GM13976 (cell line): ENCODE data around the gene FBXW5.

Experiments used
- DNase-seq: peaks from one replicate; pipeline ENCODE4 v3.0.0; 2012; ENCODE audit warnings: low spot score
- CTCF ChIP-seq: IDR thresholded peaks from 2 replicates; pipeline ENCODE4 v1.5.1; 2012; ENCODE audit warnings: borderline replicate concordance, mild to moderate bottlenecking; ENCODE audit not compliant: insufficient read depth; ENCODE audit errors: extremely low read depth, missing control alignments, control extremely low read depth
- in situ Hi-C: fragments of 300-500 bp; cut with MboI; formaldehyde crosslinking; loops from one replicate; pipeline ENCODE4 v1.12.0; 2022; ENCODE audit warnings: low sequenced_read_pairs, mixed read lengths, inconsistent platforms; ENCODE audit not compliant: unreplicated experiment

Gene FBXW5

DNA sequence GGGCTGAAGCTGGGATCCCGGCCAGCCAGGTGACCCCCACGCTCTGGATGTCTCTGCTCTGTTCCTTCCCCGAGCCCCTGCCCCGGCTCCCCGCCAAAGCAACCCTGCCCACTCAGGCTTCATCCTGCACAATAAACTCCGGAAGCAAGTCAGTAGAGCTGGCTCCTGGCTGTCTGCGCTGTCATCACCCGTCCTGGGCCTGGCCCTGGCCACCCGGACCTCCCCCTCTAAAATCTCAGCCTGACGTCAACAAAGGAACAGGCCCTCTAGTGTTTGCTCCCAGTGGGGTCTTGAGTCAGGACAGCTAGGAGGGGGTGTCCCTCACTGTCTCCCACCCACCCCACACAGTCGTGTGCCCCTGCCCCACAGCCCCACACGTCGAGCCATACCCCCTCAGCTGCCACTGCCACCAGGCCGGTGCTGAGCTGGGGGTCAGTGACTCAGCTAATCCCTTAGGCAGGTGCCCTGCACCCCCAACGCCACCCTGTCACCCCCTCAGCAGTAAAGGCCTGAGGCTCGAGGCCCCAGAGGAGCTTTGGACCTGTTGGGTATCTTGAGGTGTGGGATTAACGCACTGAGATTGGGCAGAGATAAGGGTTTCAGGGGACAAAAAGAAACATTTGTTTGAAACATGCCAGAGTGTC, 37.2 kb upstream of the FBXW5 start:
- in situ Hi-C loops, result no loop called here
- DNase-seq, result no peak
- no peak for TF ChIP-seq CTCF

- no peak for DNase-seq
- no peak for TF ChIP-seq CTCF
- in situ Hi-C loops, result no loop called here
These were observed 36.3 kb upstream of the FBXW5 start for GRCh38 chr9:136980669-136981478.

DNA sequence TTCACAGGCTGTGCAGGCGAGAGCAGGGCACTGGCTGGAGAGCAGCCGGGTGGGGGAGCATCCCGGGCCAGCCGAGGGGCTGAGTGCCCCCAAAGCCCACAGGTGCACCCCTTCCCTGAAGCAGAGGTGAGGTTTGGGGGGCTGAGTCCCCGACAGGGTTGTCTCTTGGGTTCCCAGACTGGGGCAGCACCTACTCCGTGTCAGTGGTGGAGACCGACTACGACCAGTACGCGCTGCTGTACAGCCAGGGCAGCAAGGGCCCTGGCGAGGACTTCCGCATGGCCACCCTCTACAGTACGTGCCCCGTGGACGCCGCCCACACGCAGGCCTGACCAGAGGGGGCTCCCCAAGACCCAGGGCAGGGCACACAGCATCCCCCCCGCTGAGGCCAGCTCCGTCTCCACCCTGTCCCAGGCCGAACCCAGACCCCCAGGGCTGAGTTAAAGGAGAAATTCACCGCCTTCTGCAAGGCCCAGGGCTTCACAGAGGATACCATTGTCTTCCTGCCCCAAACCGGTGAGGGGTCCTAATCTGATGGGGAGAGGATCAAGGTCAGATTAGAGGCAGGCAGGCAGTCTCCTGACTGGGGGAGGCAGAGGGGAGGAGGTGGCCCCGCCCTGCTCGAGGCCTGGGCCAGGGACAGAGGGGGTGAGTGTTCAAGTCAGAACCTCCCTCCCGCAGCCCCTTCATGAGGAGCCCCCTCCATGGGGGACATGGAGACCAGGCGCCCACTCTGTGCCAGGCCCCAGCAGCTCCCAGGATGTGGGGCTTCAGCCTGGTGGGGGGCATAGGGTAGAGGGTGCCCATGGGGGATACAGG, 35.4 kb upstream of the FBXW5 start:
- TF ChIP-seq CTCF, result no peak
- no peak for DNase-seq
- in situ Hi-C loops, result no loop called here

- in situ Hi-C loops, result no loop called here
- no peak for DNase-seq
- TF ChIP-seq CTCF, result no peak
These were observed 34.5 kb upstream of the FBXW5 start for GRCh38 chr9:136978865-136979544.

GRCh38 chr9:136978073-136978864, 33.7 kb upstream of the FBXW5 start:
- in situ Hi-C loops, result no loop called here
- TF ChIP-seq CTCF, result no peak
- peak; percentile 90 for DNase-seq
